AG10803 (cell line): ENCODE measurements around the gene AGAP1.
A peak's percentile ranks its signal among the peaks of the same experiment; 100 is the strongest.

Experiments
- DNase-seq: peaks from one replicate; pipeline ENCODE4 v3.0.0; 2010; ENCODE audit warnings: low read depth
- H3K4me3 ChIP-seq: 2 replicates; pipeline ENCODE4 v1.5.1; 2011; ENCODE audit warnings: mild to moderate bottlenecking, low read length, control low read depth
- CTCF ChIP-seq: conservative IDR thresholded peaks from 2 replicates; pipeline ENCODE4 v1.5.1; 2011; ENCODE audit warnings: mild to moderate bottlenecking, low read length, control low read depth, inconsistent platforms

AGAP1 gene

DNA sequence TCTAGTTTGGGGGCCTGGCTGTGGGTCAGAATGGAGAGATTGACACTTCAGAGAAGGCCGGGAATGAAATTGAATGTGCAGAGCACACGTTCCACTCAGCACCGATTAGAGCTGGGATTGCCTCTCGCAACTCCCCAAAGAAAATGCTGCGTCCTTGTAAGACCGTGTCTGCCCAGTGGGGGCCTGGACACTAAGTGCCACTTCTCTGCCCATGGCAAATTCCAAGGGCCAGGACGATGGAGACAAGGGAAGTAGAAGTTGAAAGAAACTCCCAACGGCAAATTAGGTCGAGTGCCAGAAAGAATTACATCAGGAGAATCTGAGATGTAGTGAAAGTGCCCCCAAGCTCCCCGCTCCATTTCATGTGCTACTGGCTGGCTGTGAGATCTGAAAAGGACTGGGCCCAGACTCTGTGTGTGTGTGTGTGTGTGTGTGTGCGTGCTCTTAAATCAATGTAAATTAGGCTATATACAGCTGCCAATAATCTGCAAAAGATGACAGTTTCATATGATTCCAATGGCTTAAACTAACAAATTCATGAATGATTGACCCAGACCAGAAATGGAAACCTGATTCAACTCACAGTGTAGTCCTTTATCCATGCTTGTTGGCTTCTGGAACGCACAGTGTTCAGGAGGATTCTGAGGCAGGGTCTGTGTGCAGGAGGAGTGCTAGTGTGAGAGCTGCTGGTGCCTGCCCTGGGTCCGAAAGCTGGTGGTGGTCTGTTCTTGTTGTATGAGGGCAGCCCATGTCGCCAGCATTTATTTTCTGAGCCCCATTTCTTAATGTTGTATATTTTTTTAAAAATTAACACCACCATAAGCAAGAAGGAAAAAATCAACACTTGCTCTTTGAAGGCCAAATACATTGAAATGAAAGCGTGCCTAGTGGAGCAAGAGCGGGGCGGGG is 234.3 kb downstream of the AGAP1 start:
- DNase-seq, result no peak
- TF ChIP-seq CTCF, result no peak
- H3K4me3 ChIP-seq, result no peak overlapping the region

DNA sequence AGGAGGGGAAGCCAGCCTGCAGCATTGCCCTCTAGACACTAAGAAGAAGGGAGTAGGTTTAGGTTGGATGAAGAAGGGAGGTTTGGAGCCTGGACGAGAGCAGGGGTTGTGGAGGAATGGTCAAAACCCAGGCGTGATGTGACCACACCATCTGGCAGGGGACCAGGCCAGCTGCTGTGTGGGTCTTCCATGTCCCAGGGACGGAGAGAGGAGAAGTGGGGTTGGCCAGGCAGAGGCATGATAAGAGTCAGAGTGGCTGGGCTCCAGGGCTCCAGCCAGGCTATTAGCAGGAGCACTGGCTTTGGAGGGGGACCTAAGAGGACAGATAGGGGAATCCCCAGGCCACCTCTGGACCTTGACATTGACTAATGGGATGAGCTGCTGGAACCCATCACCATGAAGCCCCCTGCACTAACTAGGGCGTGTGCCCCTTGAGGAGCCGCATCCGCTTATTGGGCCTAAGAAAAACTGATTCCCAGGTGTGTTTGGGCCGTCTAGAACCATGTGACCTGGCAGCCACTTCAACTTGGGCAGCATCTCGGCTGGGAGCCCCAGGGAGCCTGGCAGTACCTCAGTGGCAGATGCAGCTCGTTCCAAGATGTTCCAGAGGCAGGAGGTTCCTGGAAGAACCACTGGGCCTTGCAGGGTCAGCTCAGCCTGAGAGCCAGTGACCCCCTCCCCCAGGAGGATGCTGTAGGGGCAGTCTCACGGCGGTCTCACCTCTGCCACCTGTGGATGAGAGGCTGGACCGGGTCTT is 235.1 kb downstream of the AGAP1 start:
- TF ChIP-seq CTCF, result no peak
- DNase-seq, result no peak
- H3K4me3 ChIP-seq, result no peak overlapping the region

DNA sequence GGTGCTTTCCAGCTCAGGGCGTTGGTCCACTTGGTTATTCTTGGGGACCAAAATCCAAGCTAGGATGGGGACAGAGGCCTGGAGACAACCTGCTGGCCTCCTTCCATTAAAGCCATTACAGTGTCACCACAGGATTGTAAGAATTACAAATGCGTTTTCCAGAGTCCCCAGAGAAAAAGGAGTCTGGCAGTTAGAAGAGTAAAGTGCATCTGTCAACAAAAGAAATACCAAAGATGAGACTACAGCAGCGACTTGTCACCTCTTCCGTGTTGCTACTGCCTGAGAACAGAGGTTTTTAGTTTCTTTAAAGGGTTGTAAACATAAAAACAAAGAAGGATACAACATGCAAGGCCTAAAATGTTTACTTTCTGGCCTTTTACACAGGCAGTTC is 235.7 kb downstream of the AGAP1 start:
- TF ChIP-seq CTCF, result no peak

DNA sequence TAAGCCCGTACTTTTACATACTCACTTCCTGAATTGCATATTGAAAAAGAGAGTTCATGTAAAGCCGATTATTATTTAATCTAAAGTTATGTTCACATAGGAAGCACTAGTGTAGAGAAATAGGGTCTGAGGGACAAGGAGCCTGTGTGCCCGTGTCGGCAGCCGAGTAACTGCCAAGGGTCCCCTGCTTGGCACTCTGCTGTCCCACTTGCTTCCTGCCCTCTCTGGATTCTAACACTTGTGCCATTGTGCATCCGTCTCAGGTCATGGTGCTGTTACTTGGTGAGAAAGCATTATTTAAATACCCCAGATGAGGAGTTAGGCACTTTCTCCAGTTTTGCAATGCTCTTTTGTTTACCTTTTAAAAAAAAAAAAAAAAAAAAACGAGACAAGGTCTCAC is 236.3 kb downstream of the AGAP1 start:
- no peak for DNase-seq
- no peak overlapping the region for H3K4me3 ChIP-seq
- no peak for TF ChIP-seq CTCF

More for the DNA sequence above, 235.7 kb downstream of the AGAP1 start:
- H3K4me3 ChIP-seq, result no peak overlapping the region
- no peak for DNase-seq

DNA sequence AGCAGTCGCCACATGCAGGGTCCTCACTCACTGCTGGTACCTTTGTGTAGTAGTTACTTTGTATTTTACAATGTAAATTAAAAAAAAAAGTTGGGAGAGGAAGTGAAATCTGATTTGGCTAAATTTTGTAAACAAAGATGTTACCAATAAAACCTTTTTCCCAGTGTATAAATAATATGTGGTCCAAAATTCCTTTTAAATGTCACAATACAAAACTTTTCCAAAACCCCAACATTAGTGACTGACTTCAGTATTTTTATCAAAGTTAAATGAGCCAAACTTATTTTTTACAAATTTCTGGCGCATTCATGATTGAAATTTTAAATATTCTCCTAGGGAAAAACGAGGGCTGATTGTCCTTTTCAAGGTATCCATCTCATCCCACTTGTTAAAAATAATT is 239.9 kb downstream of the AGAP1 start:
- TF ChIP-seq CTCF, result no peak
- H3K4me3 ChIP-seq, result no peak overlapping the region
- DNase-seq, result peak; percentile 15

DNA sequence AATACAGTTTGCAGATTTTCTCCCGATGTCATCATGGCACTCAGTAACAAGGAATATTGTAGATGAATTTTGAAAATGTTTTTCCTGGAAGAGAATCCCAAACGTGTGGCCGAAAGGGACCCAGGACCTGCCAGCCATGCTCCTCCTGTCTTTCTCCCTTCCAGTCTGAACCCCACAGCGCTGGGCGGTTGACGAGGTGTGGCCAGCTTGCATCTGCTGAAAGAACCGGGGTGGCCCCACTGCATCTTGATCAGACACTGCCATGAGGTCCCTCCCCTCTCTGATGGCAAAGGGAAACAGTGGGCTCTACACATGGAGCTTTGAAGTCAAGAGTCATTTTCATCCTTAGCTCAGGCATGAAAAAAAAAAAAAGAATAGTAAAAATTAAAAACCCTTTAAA is 240.3 kb downstream of the AGAP1 start:
- no peak for DNase-seq
- TF ChIP-seq CTCF, result no peak
- H3K4me3 ChIP-seq, result no peak overlapping the region

DNA sequence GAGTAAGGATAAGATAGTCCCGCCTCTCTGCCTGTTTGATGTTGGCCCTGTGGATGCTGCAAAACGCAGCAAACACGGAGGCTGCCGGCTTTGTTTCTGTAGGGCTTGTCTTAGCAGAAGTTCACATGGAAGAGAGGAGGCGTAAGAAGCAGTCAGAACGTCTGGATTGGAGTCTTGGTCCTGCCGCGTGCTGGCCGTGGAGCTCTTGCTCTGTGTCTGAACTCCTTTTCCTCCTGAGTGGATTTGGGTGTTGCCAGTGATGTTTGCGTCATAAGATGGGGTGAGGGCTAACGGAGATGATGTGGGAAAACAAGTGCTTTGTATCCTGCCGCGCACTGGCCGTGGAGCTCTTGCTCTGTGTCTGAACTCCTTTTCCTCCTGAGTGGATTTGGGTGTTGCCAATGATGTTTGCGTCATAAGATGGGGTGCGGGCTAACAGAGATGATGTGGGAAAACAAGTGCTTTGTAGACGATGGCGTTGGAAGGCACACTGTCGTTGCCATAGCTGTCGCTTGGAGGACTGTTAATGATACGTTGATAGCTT is 240.9 kb downstream of the AGAP1 start:
- peak; percentile 61 for DNase-seq
- peak overlapping the region; percentile 22 for H3K4me3 ChIP-seq
- TF ChIP-seq CTCF, result no peak
